AG04450 (cell line): ENCODE measurements around the gene MVD. TPM values are rescaled to one million over a fixed set of nuclear protein-coding genes. Genes with fewer than 3 reads are reported as not detected.

Source experiments
- CTCF ChIA-PET: fragments of 300-600, 350-600 bp; formaldehyde crosslinking; extraction: SDS; loops from one replicate; lab custom pipeline; 2022; ENCODE audit warnings: antibody characterized with exemption, inconsistent platforms; lab: Charles Lee
- POLR2A ChIA-PET: fragments of 350-600 bp; formaldehyde crosslinking; extraction: SDS; loops from one replicate; lab custom pipeline; 2021; ENCODE audit warnings: antibody characterized with exemption, inconsistent platforms; lab: Yijun Ruan, JAX
- DNase-seq: peaks from one replicate; pipeline ENCODE4 v3.0.0-alpha.2; 2011; ENCODE audit warnings: low read depth, low spot score
- H3K27ac ChIP-seq: one replicate; pipeline ENCODE4 v1.5.1; 2012; ENCODE audit warnings: low read depth, low read length, control low read depth
- H3K27me3 ChIP-seq: one replicate; pipeline ENCODE4 v1.6.0; 2012; ENCODE audit warnings: low read length; ENCODE audit not compliant: control insufficient read depth, insufficient read depth
- H3K4me3 ChIP-seq: 2 replicates; pipeline ENCODE4 v1.5.1; 2011; ENCODE audit warnings: mild to moderate bottlenecking, low read depth, low read length, control low read depth
- H3K9me3 ChIP-seq: 2 replicates; pipeline ENCODE4 v1.5.1; 2012; ENCODE audit warnings: low read length; ENCODE audit not compliant: control insufficient read depth, insufficient read depth
- polyA plus RNA-seq: library from polyadenylated mRNA; depleted of rRNA; stranded (reverse); fragments of >200 nt; gene quantifications from 2 replicates; pipeline ENCODE4 v1.2.3, GENCODE V29; 2011
- TF ChIP-seq, protein P1 (sequence below): IDR thresholded peaks from 2 replicates; pipeline ENCODE4 v1.5.1; 2011; ENCODE audit warnings: low read depth, low read length, control low read depth, inconsistent platforms

The MVD gene
- polyA plus RNA-seq, 1 experiment = 9.1 TPM

DNA sequence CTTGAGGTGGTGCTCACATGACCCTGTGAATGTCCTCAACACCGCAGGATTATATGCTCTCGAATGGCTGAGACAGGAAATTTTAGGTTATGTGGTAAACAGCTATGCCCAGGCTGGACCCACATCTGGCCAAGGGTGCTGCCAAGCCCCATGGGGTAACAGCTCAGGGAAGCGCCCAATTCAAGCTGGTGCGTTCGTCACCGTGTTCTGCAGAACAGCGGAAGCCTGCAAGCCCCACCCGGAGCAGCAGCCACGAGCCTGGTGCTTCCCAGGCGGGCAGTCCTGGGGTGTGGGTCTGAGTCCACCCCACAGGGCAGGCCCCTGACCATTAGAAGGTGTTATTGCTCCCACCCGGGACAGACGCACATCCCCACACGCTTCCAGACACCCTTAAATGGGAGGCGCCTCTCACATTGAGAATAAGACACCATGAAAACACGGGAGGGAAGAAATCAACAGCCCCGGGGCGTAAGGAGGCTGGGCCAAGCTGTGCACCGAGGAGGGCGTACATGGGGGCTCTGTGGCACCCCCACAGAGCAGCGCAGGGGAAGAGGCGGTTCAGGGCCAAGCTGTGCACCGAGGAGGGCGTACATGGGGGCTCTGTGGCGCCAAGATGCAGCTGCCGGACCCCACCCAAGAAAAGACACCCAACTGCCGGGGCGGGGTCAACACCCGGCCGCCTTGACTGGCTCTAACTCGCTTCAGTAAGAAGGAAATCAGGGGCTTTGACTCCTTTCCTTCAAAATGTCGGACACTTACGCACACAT lies 9.1 kb downstream of the MVD start:
- no peak for DNase-seq
- Histone ChIP-seq H3K4me3 (no peak overlapping the region), H3K27me3 (no peaks in the 10 kb centered on the region), H3K27ac (no peak overlapping the region), H3K9me3 (no peaks in the 10 kb centered on the region; the same call in 1 of the 2 replicates)
- TF ChIP-seq, protein P1, sequence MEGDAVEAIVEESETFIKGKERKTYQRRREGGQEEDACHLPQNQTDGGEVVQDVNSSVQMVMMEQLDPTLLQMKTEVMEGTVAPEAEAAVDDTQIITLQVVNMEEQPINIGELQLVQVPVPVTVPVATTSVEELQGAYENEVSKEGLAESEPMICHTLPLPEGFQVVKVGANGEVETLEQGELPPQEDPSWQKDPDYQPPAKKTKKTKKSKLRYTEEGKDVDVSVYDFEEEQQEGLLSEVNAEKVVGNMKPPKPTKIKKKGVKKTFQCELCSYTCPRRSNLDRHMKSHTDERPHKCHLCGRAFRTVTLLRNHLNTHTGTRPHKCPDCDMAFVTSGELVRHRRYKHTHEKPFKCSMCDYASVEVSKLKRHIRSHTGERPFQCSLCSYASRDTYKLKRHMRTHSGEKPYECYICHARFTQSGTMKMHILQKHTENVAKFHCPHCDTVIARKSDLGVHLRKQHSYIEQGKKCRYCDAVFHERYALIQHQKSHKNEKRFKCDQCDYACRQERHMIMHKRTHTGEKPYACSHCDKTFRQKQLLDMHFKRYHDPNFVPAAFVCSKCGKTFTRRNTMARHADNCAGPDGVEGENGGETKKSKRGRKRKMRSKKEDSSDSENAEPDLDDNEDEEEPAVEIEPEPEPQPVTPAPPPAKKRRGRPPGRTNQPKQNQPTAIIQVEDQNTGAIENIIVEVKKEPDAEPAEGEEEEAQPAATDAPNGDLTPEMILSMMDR = no peak
- CTCF ChIA-PET = no interaction called here
- POLR2A ChIA-PET = no interaction called here

DNA sequence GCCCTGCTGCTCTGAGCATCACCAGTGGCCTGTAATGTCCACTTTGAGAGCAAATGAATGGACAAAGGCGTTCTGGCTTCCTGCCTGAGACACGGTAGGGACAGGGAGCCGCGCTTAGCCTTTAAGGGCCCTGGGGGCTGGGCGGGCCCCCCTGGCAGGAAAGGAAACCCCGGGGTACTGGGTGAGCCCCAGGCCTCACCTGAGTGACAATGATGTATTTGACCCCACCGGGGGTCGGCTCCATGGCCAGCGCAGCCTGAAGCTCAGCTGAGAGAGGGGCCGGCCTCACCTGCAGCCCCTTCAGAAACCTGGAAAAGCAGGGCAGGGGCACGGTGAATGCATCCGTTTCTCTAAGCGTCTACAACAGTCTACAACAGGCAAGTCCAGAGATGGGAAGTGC lies 9.8 kb downstream of the MVD start:
- Histone ChIP-seq H3K4me3 (no peak overlapping the region), H3K27ac (no peak overlapping the region), H3K9me3 (no peaks in the 10 kb centered on the region; the same call in 1 of the 2 replicates), H3K27me3 (no peaks in the 10 kb centered on the region)
- POLR2A ChIA-PET = no interaction called here
- CTCF ChIA-PET = no interaction called here
- DNase-seq = no peak
- TF ChIP-seq, protein P1 = no peak

DNA sequence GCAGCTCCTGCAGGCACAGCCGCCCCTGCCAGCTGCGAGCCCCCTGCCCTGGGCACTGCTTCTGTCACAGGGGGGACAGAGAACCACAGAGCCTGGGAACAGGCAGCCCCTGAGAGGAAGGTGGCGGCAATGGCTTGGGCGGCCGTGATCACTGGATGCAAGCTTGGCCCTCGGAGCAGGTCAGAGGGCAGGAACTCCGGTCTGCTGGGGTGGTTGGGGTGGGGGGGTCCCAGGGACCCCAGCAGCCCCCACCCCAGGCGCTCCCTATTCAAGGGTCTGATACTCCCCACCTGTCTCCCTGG lies 10.2 kb downstream of the MVD start:
- no peaks in the 10 kb centered on the region for H3K27me3 ChIP-seq
- ChIA-PET CTCF (no interaction called here), POLR2A (no interaction called here)
- H3K4me3 ChIP-seq = no peak overlapping the region
- no peaks in the 10 kb centered on the region; the same call in 1 of the 2 replicates for H3K9me3 ChIP-seq
- TF ChIP-seq, protein P1 = no peak
- no peak for DNase-seq
- H3K27ac ChIP-seq = no peak overlapping the region

DNA sequence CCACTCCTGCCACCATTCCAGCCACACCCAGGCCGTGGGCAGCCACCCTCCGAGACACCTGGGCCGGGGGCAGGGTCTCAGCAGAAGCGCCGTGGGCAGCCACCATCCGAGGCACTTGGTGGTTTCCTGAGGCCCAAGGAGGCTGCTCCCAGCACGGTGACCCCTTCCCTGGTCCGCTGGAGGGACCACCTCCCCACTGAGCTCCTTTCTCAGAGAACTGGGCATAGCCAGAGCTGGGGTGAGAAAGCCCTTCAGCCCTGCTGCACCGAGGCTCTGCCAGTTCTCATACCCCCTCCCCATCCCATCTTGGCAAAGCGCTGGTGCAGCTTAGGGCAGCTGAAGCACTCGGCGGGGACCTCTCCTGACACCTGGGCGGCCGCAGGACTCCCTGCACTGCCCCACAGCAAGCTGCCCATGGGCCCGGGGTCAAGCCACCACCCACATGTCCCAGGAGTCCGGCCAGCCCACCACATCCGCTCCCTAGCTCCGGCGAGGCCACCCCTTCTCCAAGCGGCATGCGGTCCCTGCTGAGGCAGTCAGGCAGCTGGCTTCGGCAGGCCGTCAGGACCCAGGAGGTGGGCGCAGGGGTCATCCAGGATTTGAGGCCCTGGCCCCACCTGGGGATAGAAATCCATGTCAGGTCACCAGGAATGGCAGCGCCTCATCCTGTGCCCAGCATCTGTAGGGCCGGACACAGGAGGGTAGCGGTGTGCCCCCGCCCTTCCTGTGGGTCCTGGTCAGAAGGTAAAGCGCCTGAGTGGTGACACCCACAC lies 10.7 kb downstream of the MVD start:
- no peak overlapping the region for H3K4me3 ChIP-seq
- ChIA-PET POLR2A (no interaction called here), CTCF (no interaction called here)

More for the DNA sequence above, 10.7 kb downstream of the MVD start:
- TF ChIP-seq, protein P1 = no peak
- Histone ChIP-seq H3K9me3 (no peaks in the 10 kb centered on the region; the same call in 1 of the 2 replicates), H3K27me3 (no peaks in the 10 kb centered on the region), H3K27ac (no peak overlapping the region)
- DNase-seq = no peak
